Mesendoderm (in vitro differentiated cells): ENCODE data around the gene RCOR3.

Source experiments
- DNase-seq: peaks from one replicate; pipeline ENCODE4 v3.0.0; 2013
- H2AK5ac ChIP-seq: 2 replicates; pipeline ENCODE4 v1.6.1; 2013; ENCODE audit warnings: low read length, inconsistent platforms
- H2BK120ac ChIP-seq: 2 replicates; pipeline ENCODE4 v1.6.1; 2013; ENCODE audit warnings: low read depth, mild to moderate bottlenecking, low read length, moderate library complexity, mixed read lengths
- H2BK15ac ChIP-seq: replicated peaks from 2 replicates; pipeline ENCODE4 v1.6.1; 2013; ENCODE audit warnings: low read depth, mild to moderate bottlenecking, moderate library complexity
- H2BK5ac ChIP-seq: 2 replicates; pipeline ENCODE4 v1.6.1; 2013; ENCODE audit warnings: low read length, inconsistent platforms
- H3K18ac ChIP-seq: 2 replicates; pipeline ENCODE4 v1.6.1; 2013; ENCODE audit warnings: mild to moderate bottlenecking, low read length, mixed read lengths
- H3K23ac ChIP-seq: one replicate; pipeline ENCODE4 v1.6.1; 2013; ENCODE audit warnings: low read length
- H3K27ac ChIP-seq: 2 replicates; pipeline ENCODE4 v1.5.1; 2013; ENCODE audit warnings: low read depth, mild to moderate bottlenecking, inconsistent platforms, low read length, moderate library complexity
- H3K27me3 ChIP-seq: 2 replicates; pipeline ENCODE4 v1.6.1; 2013; ENCODE audit warnings: low read length, control low read depth, mild to moderate bottlenecking, inconsistent platforms; ENCODE audit not compliant: insufficient read depth, poor library complexity
- H3K36me3 ChIP-seq: 2 replicates; pipeline ENCODE4 v1.6.1; 2013; ENCODE audit warnings: low read length, inconsistent platforms; ENCODE audit not compliant: control insufficient read depth, insufficient read depth
- H3K4ac ChIP-seq: one replicate; pipeline ENCODE4 v1.6.1; 2013; ENCODE audit warnings: low read depth, mild to moderate bottlenecking, low read length, moderate library complexity
- H3K4me1 ChIP-seq: 2 replicates; pipeline ENCODE4 v1.6.1; 2013; ENCODE audit warnings: low read depth, low read length, inconsistent platforms; ENCODE audit not compliant: control insufficient read depth
- H3K4me2 ChIP-seq: 2 replicates; pipeline ENCODE4 v1.6.1; 2013; ENCODE audit warnings: low read length
- H3K4me3 ChIP-seq: 2 replicates; pipeline ENCODE4 v1.5.1; 2013; ENCODE audit warnings: mild to moderate bottlenecking, low read length
- H3K56ac ChIP-seq: one replicate; pipeline ENCODE4 v1.6.1; 2013; ENCODE audit warnings: low read length
- H3K79me1 ChIP-seq: 2 replicates; pipeline ENCODE4 v1.6.1; 2013; ENCODE audit warnings: low read length, inconsistent platforms
- H3K79me2 ChIP-seq: 2 replicates; pipeline ENCODE4 v1.6.1; 2013; ENCODE audit warnings: mild to moderate bottlenecking, low read length; ENCODE audit not compliant: control insufficient read depth, insufficient read depth
- H3K9ac ChIP-seq: 2 replicates; pipeline ENCODE4 v1.6.1; 2013; ENCODE audit warnings: low read length, inconsistent platforms
- H4K5ac ChIP-seq: one replicate; pipeline ENCODE4 v1.6.1; 2013; ENCODE audit warnings: low read length
- H4K8ac ChIP-seq: one replicate; pipeline ENCODE4 v1.6.1; 2013; ENCODE audit warnings: low read depth, mild to moderate bottlenecking, control low read depth, low read length, moderate library complexity
- WGBS: extraction: QIAGEN DNeasy Blood & Tissue Kit; methylation state at CpG from one replicate; pipeline ENCODE4 v1.1.7; 2013; ENCODE audit warnings: low lambda C conversion rate, missing lambda C conversion rate; ENCODE audit not compliant: insufficient coverage; ENCODE audit errors: extremely low coverage; 5-methylcytosine and 5-hydroxymethylcytosine counted together

Gene RCOR3

DNA sequence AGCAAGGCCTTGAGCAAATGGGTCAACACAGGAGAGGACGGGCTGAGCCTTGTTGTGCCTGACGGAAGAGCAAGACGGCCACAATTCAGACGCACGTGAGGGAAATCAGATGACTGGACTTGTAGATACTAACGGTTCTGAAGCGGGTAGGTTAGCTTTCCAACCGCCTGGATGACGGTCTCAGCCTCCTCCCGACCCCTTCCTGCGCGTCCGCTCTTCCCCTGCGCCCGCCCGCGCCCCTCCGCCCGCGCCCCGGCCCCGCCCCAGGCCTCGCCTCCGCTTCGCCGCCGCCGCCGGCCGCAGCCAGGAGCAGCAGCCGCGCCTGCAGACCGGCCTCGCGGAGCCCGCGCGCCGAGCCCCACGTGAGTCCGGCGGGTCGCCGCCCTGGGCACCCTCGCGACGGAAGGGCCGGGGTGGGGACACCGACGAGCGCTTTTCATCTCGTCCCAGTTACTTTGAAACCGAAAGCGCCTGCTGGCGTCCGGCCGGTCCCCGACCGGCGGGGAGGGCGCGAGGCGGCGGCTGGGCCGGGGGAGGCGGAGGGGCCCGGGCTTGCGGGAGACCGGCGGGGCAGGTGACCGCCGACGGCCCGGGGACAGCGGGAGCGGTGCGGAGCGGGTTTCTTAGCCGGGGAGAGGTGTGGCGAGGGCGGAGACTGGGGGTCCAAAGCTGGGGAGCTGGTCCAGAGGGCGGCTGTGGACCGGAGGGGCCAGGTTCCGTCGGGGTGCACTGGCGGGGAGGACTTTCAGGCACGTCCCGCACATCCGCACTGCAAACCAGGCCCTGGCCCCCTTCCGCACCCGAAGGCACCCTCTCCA, 67.6 kb downstream of the RCOR3 start, which contains the start of gene TRAF5:
TSS of gene TRAF5 (plus strand) at position 306 of the 818 bp plus-strand sequence. CDS start 26,407 bp downstream, outside the sequence.
- H3K9ac ChIP-seq: peak within 1 kb of the TSS; percentile 86
- peak within 1 kb of the TSS; percentile 56 for H3K4ac ChIP-seq
- peak within 1 kb of the TSS; percentile 74 for H3K23ac ChIP-seq
- peaks cover 22% of the 10 kb centered on the region for H3K4me1 ChIP-seq
- H3K27me3 ChIP-seq: no peaks in the 10 kb centered on the region
- H2AK5ac ChIP-seq: peak within 1 kb of the TSS; percentile 81
- peak within 1 kb of the TSS; percentile 89 for H3K4me2 ChIP-seq
- H2BK120ac ChIP-seq: peak within 1 kb of the TSS; percentile 90
- peak within 1 kb of the TSS; percentile 75 for H3K4me3 ChIP-seq
- peaks cover 44% of the 10 kb centered on the region for H3K79me2 ChIP-seq
- peak within 1 kb of the TSS; percentile 51 for H3K27ac ChIP-seq
- WGBS: no CpG with 5 or more reads among the region's 91 CpGs
- peak within 1 kb of the TSS; percentile 77 for H2BK5ac ChIP-seq
- H2BK15ac ChIP-seq: peak within 1 kb of the TSS; percentile 48
- no peaks in the 10 kb centered on the region for H3K36me3 ChIP-seq
- H3K56ac ChIP-seq: peak within 1 kb of the TSS; percentile 90
- DNase-seq: peak; percentile 70
- peaks cover 30% of the 10 kb centered on the region for H3K79me1 ChIP-seq
- peak within 1 kb of the TSS; percentile 91 for H3K18ac ChIP-seq
- peak within 1 kb of the TSS; percentile 88 for H4K8ac ChIP-seq
- H4K5ac ChIP-seq: peak within 1 kb of the TSS; percentile 26

DNA sequence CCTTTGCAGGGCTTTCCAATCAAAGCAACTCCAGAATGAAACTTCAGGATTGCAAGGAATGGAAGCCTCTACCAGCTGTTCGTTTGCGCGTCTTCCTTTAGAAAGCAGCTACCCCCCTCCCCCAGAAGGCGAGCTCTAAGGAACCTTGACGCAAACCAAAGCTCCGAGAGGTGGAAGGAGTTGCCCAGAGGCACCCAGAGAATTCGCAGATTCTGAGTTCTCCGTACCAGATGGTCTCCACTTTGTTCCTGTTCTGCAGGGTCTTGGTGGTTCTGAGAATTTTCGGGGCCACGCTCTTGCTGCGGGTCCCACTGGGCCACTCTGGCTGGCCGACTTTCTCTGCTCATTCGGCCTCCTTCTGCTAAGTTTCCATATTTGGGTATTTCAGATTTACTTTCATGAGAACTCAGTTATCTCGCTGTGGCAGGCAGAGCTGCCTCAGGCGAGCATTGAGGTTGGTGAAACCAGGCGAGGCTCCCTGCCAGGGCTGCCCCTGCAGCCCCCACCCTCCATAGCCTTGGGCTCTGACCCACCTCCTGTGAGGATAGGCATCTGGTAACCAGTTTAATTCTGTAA, 68.3 kb downstream of the RCOR3 start:
- H3K4me2 ChIP-seq: peak overlapping the region; percentile 89
- no peak overlapping the region for H4K8ac ChIP-seq
- H3K27me3 ChIP-seq: no peaks in the 10 kb centered on the region
- H3K27ac ChIP-seq: peak overlapping the region; percentile 51
- peaks cover 22% of the 10 kb centered on the region for H3K4me1 ChIP-seq
- no peak overlapping the region for H2BK5ac ChIP-seq
- H3K18ac ChIP-seq: peak overlapping the region; percentile 91
- H3K79me1 ChIP-seq: peaks cover 36% of the 10 kb centered on the region
- peak overlapping the region; percentile 74 for H3K23ac ChIP-seq
- peaks cover 51% of the 10 kb centered on the region for H3K79me2 ChIP-seq
- H2AK5ac ChIP-seq: no peak overlapping the region
- H4K5ac ChIP-seq: no peak overlapping the region
- peak overlapping the region; percentile 90 for H2BK120ac ChIP-seq
- no peak overlapping the region for H2BK15ac ChIP-seq
- peak overlapping the region; percentile 90 for H3K56ac ChIP-seq
- H3K4me3 ChIP-seq: peak overlapping the region; percentile 75
- WGBS: no CpG with 5 or more reads among the region's 16 CpGs
- peak overlapping the region; percentile 48 for H3K4ac ChIP-seq
- DNase-seq: peak; percentile 83
- H3K36me3 ChIP-seq: no peaks in the 10 kb centered on the region
- H3K9ac ChIP-seq: peak overlapping the region; percentile 86

DNA sequence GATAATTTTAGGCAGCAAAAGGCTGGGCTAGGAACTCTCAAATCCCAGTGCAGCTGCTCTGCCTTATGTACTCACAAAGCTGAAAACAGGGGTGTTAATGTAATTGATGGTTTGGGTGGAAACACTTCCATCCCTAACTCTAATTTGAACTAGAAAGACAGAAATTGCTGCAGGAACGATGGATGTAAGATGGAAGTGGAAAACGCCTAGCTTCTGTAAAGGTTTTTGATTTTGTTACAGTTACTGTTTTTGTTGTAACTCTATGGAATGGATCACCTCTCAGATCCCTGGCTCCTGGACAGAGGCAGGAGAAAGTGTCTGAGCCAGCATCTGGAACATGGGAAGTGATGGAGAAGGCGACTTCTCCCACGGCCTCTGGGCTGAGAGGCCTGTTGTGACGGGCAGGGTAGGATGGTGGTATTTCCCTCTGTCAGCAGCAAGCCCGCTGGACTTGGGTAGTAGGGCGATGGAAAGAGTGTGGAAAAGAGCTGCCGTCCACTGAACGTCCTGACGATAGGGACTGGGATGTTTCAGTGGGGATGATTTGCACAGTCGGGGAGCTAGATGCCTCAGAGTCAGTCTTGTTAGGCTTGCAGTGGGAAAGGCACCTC, 69.0 kb downstream of the RCOR3 start:
- peak overlapping the region; percentile 86 for H3K9ac ChIP-seq
- peaks cover 22% of the 10 kb centered on the region for H3K4me1 ChIP-seq
- no peaks in the 10 kb centered on the region for H3K27me3 ChIP-seq
- no peak overlapping the region for H3K4me3 ChIP-seq
- DNase-seq: no peak
- no peak overlapping the region for H2AK5ac ChIP-seq
- no peak overlapping the region for H2BK15ac ChIP-seq
- peaks cover 37% of the 10 kb centered on the region for H3K79me1 ChIP-seq
- H4K5ac ChIP-seq: no peak overlapping the region
- no peak overlapping the region for H2BK120ac ChIP-seq
- no peak overlapping the region for H2BK5ac ChIP-seq
- H3K4ac ChIP-seq: no peak overlapping the region
- peak overlapping the region; percentile 25 for H3K56ac ChIP-seq
- H3K23ac ChIP-seq: no peak overlapping the region
- no peak overlapping the region for H3K27ac ChIP-seq
- H3K79me2 ChIP-seq: peaks cover 54% of the 10 kb centered on the region
- no peak overlapping the region for H3K18ac ChIP-seq
- WGBS: no CpG with 5 or more reads among the region's 11 CpGs
- peak overlapping the region; percentile 89 for H3K4me2 ChIP-seq
- no peak overlapping the region for H4K8ac ChIP-seq
- H3K36me3 ChIP-seq: no peaks in the 10 kb centered on the region

DNA sequence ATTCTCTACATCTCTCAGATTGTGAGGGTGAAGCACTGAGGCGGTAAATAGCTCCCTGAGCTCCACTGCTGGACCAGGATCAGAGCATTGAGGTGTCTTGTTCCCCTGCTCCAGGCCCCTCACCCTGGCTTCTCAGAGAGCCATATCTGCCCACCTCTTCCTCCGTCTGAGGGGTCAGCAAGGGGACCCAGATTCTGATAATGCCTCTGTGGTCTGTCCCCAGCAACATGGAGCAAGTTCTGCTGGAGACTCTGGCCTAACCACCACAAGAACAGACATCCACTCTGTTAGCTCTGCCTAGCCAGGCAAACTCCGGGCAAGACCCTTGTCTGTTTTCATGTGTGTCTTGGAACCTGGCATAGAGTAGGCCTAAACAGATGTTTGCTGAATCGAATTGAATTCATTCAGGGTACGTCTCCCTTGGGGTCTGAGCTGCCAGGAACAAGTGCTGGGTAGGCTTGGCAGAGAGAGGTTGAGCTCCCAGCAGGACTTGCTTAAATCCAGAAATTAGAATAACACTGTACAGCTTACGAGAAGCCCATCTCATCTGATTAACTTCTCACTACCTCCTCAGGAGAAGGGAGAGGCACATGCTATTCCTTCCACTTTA, 69.8 kb downstream of the RCOR3 start:
- H3K79me2 ChIP-seq: peaks cover 61% of the 10 kb centered on the region
- H3K27me3 ChIP-seq: no peaks in the 10 kb centered on the region
- no peak overlapping the region for H3K23ac ChIP-seq
- H3K4me2 ChIP-seq: no peak overlapping the region
- peak overlapping the region; percentile 29 for H3K9ac ChIP-seq
- H3K56ac ChIP-seq: peak overlapping the region; percentile 29
- H3K4ac ChIP-seq: no peak overlapping the region
- H2BK5ac ChIP-seq: no peak overlapping the region
- H3K4me1 ChIP-seq: peaks cover 25% of the 10 kb centered on the region
- WGBS: no CpG with 5 or more reads among the region's 6 CpGs
- no peak overlapping the region for H2BK15ac ChIP-seq
- H3K36me3 ChIP-seq: no peaks in the 10 kb centered on the region
- H3K4me3 ChIP-seq: no peak overlapping the region
- H3K27ac ChIP-seq: no peak overlapping the region
- H3K18ac ChIP-seq: no peak overlapping the region
- DNase-seq: no peak
- H3K79me1 ChIP-seq: peaks cover 39% of the 10 kb centered on the region
- H4K5ac ChIP-seq: no peak overlapping the region
- H2BK120ac ChIP-seq: no peak overlapping the region
- H4K8ac ChIP-seq: no peak overlapping the region
- H2AK5ac ChIP-seq: no peak overlapping the region

DNA sequence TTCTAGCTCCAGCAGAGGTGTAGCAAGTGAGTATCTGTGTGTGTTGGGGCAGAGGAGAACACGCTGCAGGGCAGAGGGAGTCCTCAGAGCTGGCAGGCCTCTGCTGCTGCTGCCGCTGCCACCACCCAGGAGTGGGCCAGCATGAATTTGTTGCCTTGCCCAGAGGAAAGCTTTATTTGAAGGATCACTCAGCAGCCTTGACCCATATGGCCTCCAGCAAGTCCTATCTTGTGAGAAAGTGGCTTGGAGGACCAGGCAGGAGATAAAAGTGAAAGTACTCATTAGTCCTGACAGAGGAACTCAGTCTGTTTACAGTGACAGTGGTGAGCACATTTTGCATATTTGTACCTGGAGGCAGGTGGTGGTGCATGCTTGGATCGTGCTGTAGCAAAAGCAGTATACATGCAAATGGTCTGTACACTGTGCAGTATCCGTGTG, 70.6 kb downstream of the RCOR3 start:
- Histone ChIP-seq H3K36me3 (no peaks in the 10 kb centered on the region), H3K27ac (no peak overlapping the region), H3K9ac (peak overlapping the region; percentile 8), H4K5ac (no peak overlapping the region), H2BK120ac (no peak overlapping the region), H2BK5ac (no peak overlapping the region), H3K27me3 (no peaks in the 10 kb centered on the region), H3K56ac (no peak overlapping the region), H2BK15ac (no peak overlapping the region), H3K4me2 (no peak overlapping the region), H3K79me2 (peaks cover 66% of the 10 kb centered on the region), H3K4me1 (peaks cover 25% of the 10 kb centered on the region), H3K4me3 (no peak overlapping the region), H3K79me1 (peaks cover 43% of the 10 kb centered on the region), H2AK5ac (no peak overlapping the region), H3K18ac (no peak overlapping the region), H3K23ac (no peak overlapping the region), H3K4ac (no peak overlapping the region), H4K8ac (no peak overlapping the region)
- WGBS: no CpG with 5 or more reads among the region's 4 CpGs
- DNase-seq: peak; percentile 37
